HEK293 (cell line): ENCODE measurements around the gene MOB2.

ENCODE experiments used
- GLIS2 ChIP-seq: fragments of 450-650 bp; formaldehyde crosslinking; IDR thresholded peaks from 2 replicates; pipeline ENCODE4 v1.5.1; 2016; ENCODE audit warnings: missing biosample characterization, missing genetic modification characterization
- KLF1 ChIP-seq: fragments of 450-650 bp; formaldehyde crosslinking; IDR thresholded peaks from 2 replicates; pipeline ENCODE4 v1.5.1; 2016; ENCODE audit warnings: missing biosample characterization, missing genetic modification characterization
- KLF8 ChIP-seq: fragments of 450-650 bp; formaldehyde crosslinking; IDR thresholded peaks from 2 replicates; pipeline ENCODE4 v1.5.1; 2016; ENCODE audit warnings: missing biosample characterization, missing genetic modification characterization
- RBAK ChIP-seq: fragments of 450-650 bp; formaldehyde crosslinking; IDR thresholded peaks from 2 replicates; pipeline ENCODE4 v1.5.1; 2016; ENCODE audit warnings: missing biosample characterization, missing genetic modification characterization
- SP2 ChIP-seq: fragments of 450-650 bp; formaldehyde crosslinking; IDR thresholded peaks from 2 replicates; pipeline ENCODE4 v1.5.1; 2016; ENCODE audit warnings: missing biosample characterization, missing genetic modification characterization
- ZBTB10 ChIP-seq: fragments of 450-650 bp; formaldehyde crosslinking; IDR thresholded peaks from 2 replicates; pipeline ENCODE4 v1.5.1; 2016; ENCODE audit warnings: missing biosample characterization, missing genetic modification characterization
- ZBTB17 ChIP-seq: fragments of 450-650 bp; formaldehyde crosslinking; IDR thresholded peaks from 2 replicates; pipeline ENCODE4 v1.5.1; 2016; ENCODE audit warnings: missing biosample characterization, missing genetic modification characterization
- ZFHX2 ChIP-seq: fragments of 450-650 bp; formaldehyde crosslinking; conservative IDR thresholded peaks from 2 replicates; pipeline ENCODE4 v1.5.1; 2016; ENCODE audit warnings: missing biosample characterization, missing genetic modification characterization
- ZFP41 ChIP-seq: fragments of 450-650 bp; formaldehyde crosslinking; IDR thresholded peaks from 2 replicates; pipeline ENCODE4 v1.5.1; 2016; ENCODE audit warnings: missing biosample characterization, missing genetic modification characterization, borderline replicate concordance
- ZIC2 ChIP-seq: fragments of 450-650 bp; formaldehyde crosslinking; IDR thresholded peaks from 2 replicates; pipeline ENCODE4 v1.5.1; 2016; ENCODE audit warnings: missing biosample characterization, missing genetic modification characterization
- ZNF112 ChIP-seq: fragments of 450-650 bp; formaldehyde crosslinking; IDR thresholded peaks from 2 replicates; pipeline ENCODE4 v1.5.0; 2017; ENCODE audit warnings: missing biosample characterization, missing genetic modification characterization
- ZNF133 ChIP-seq: fragments of 450-650 bp; formaldehyde crosslinking; IDR thresholded peaks from 2 replicates; pipeline ENCODE4 v1.5.1; 2016; ENCODE audit warnings: missing biosample characterization, missing genetic modification characterization
- ZNF174 ChIP-seq: fragments of 450-650 bp; formaldehyde crosslinking; IDR thresholded peaks from 2 replicates; pipeline ENCODE4 v1.5.0; 2017; ENCODE audit warnings: missing biosample characterization, mild to moderate bottlenecking, missing genetic modification characterization
- ZNF221 ChIP-seq: fragments of 450-650 bp; formaldehyde crosslinking; IDR thresholded peaks from 2 replicates; pipeline ENCODE4 v1.5.1; 2017; ENCODE audit warnings: missing biosample characterization, missing genetic modification characterization, borderline replicate concordance
- ZNF223 ChIP-seq: fragments of 450-650 bp; formaldehyde crosslinking; IDR thresholded peaks from 2 replicates; pipeline ENCODE4 v1.5.1; 2016; ENCODE audit warnings: missing biosample characterization, missing genetic modification characterization
- ZNF37A ChIP-seq: fragments of 450-650 bp; IDR thresholded peaks from 2 replicates; pipeline ENCODE4 v1.5.1; 2018; ENCODE audit warnings: missing biosample characterization, missing genetic modification characterization
- ZNF391 ChIP-seq: fragments of 450-650 bp; formaldehyde crosslinking; IDR thresholded peaks from 2 replicates; pipeline ENCODE4 v1.5.1; 2016; ENCODE audit warnings: low read depth, missing biosample characterization, missing genetic modification characterization, borderline replicate concordance
- ZNF416 ChIP-seq: fragments of 450-650 bp; formaldehyde crosslinking; IDR thresholded peaks from 2 replicates; pipeline ENCODE4 v1.5.1; 2016; ENCODE audit warnings: missing biosample characterization, missing genetic modification characterization
- ZNF426 ChIP-seq: fragments of 450-650 bp; formaldehyde crosslinking; IDR thresholded peaks from 2 replicates; pipeline ENCODE4 v1.5.1; 2017; ENCODE audit warnings: missing biosample characterization, missing genetic modification characterization, mild to moderate bottlenecking, inconsistent platforms, moderate library complexity
- ZNF48 ChIP-seq: fragments of 450-650 bp; formaldehyde crosslinking; IDR thresholded peaks from 2 replicates; pipeline ENCODE4 v1.5.1; 2016; ENCODE audit warnings: missing biosample characterization, missing genetic modification characterization
- ZNF521 ChIP-seq: fragments of 450-650 bp; formaldehyde crosslinking; IDR thresholded peaks from 2 replicates; pipeline ENCODE4 v1.5.1; 2017; ENCODE audit warnings: missing biosample characterization, mild to moderate bottlenecking, missing genetic modification characterization
- ZNF544 ChIP-seq: fragments of 450-650 bp; formaldehyde crosslinking; IDR thresholded peaks from 2 replicates; pipeline ENCODE4 v1.5.0; 2017; ENCODE audit warnings: missing biosample characterization, missing genetic modification characterization
- ZNF707 ChIP-seq: fragments of 450-650 bp; formaldehyde crosslinking; IDR thresholded peaks from 2 replicates; pipeline ENCODE4 v1.5.1; 2016; ENCODE audit warnings: missing biosample characterization, missing genetic modification characterization
- ZNF777 ChIP-seq: fragments of 450-650 bp; formaldehyde crosslinking; IDR thresholded peaks from 2 replicates; pipeline ENCODE4 v1.5.1; 2017; ENCODE audit warnings: missing biosample characterization, missing genetic modification characterization, borderline replicate concordance
- ZSCAN18 ChIP-seq: fragments of 450-650 bp; formaldehyde crosslinking; IDR thresholded peaks from 2 replicates; pipeline ENCODE4 v1.5.1; 2016; ENCODE audit warnings: missing biosample characterization, missing genetic modification characterization
- ZSCAN4 ChIP-seq: fragments of 450-650 bp; formaldehyde crosslinking; IDR thresholded peaks from 2 replicates; pipeline ENCODE4 v1.5.1; 2017; ENCODE audit warnings: missing biosample characterization, missing genetic modification characterization
- TF ChIP-seq, protein P1 (sequence below): fragments of 450-650 bp; formaldehyde crosslinking; IDR thresholded peaks from 2 replicates; pipeline ENCODE4 v1.5.1; 2016; ENCODE audit warnings: missing biosample characterization, missing genetic modification characterization
- TF ChIP-seq, protein P2 (sequence below): fragments of 450-650 bp; formaldehyde crosslinking; IDR thresholded peaks from 2 replicates; pipeline ENCODE4 v1.5.1; 2016; ENCODE audit warnings: missing biosample characterization, missing genetic modification characterization

Gene MOB2

DNA sequence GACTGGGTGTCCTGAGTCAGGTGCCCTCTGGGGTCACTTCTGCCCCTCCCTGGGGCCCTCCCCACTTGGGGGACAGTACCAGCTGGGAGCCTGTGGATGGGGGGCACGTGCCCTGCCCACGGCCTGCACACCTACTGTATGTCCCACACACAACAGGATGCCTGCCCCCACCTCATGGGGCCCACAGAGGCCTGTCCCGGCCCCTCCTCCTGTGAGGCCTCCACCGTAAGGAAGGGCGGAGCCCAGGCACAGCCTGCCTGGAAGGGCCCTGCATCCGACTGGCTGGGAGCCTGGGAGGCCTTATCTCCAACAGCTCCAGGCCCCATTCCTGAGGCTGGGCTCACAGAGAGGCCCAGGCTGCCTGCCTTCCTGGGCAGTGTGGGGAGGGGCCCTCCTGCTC lies 49.1 kb downstream of the MOB2 start (continued):
- TF ChIP-seq RBAK (tag by site-specific recombination) = no peak
- no peak for TF ChIP-seq ZNF174 (tag by site-specific recombination)
- TF ChIP-seq ZSCAN4 (tag by site-specific recombination) = no peak
- TF ChIP-seq ZNF48 = no peak
- no peak for TF ChIP-seq ZSCAN18 (tag by site-specific recombination)
- TF ChIP-seq KLF8 (tag by site-specific recombination) = no peak
- TF ChIP-seq, protein P1, sequence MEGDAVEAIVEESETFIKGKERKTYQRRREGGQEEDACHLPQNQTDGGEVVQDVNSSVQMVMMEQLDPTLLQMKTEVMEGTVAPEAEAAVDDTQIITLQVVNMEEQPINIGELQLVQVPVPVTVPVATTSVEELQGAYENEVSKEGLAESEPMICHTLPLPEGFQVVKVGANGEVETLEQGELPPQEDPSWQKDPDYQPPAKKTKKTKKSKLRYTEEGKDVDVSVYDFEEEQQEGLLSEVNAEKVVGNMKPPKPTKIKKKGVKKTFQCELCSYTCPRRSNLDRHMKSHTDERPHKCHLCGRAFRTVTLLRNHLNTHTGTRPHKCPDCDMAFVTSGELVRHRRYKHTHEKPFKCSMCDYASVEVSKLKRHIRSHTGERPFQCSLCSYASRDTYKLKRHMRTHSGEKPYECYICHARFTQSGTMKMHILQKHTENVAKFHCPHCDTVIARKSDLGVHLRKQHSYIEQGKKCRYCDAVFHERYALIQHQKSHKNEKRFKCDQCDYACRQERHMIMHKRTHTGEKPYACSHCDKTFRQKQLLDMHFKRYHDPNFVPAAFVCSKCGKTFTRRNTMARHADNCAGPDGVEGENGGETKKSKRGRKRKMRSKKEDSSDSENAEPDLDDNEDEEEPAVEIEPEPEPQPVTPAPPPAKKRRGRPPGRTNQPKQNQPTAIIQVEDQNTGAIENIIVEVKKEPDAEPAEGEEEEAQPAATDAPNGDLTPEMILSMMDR (tag by site-specific recombination) = no peak
- peak; percentile 25; the same call in 1 of the 2 replicates for TF ChIP-seq GLIS2 (tag by site-specific recombination)
- no peak for TF ChIP-seq ZNF133 (tag by site-specific recombination)
- no peak for TF ChIP-seq ZNF777 (tag by site-specific recombination)
- TF ChIP-seq ZNF221 (tag by site-specific recombination) = no peak
- no peak for TF ChIP-seq ZNF37A (tag by site-specific recombination)
- peak; percentile 72 for TF ChIP-seq ZIC2 (tag by site-specific recombination)
- TF ChIP-seq ZNF426 (tag by site-specific recombination) = no peak
- no peak for TF ChIP-seq ZNF112 (tag by site-specific recombination)
- TF ChIP-seq, protein P2, sequence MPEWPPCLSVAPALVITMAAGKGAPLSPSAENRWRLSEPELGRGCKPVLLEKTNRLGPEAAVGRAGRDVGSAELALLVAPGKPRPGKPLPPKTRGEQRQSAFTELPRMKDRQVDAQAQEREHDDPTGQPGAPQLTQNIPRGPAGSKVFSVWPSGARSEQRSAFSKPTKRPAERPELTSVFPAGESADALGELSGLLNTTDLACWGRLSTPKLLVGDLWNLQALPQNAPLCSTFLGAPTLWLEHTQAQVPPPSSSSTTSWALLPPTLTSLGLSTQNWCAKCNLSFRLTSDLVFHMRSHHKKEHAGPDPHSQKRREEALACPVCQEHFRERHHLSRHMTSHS (tag by site-specific recombination) = no peak
- TF ChIP-seq ZFHX2 = peak; percentile 72
- no peak for TF ChIP-seq ZNF391 (tag by site-specific recombination)
- TF ChIP-seq ZBTB10 = no peak
- no peak for TF ChIP-seq ZNF521 (tag by site-specific recombination)
- peak; percentile 35; the same call in 1 of the 2 replicates for TF ChIP-seq ZBTB17 (tag by site-specific recombination)
- peak; percentile 41 for TF ChIP-seq SP2 (tag by site-specific recombination)
- no peak for TF ChIP-seq ZNF223
- 0 out of 2 replicates have a peak, but pooled peaks have one; percentile 31 for TF ChIP-seq KLF1 (tag by site-specific recombination)
- no peak for TF ChIP-seq ZNF707 (tag by site-specific recombination)
- no peak for TF ChIP-seq ZNF544 (tag by site-specific recombination)
- TF ChIP-seq ZNF416 = no peak
- no peak for TF ChIP-seq ZFP41 (tag by site-specific recombination)
